ENCODE measurements around the gene TOM1L2. TPM values are rescaled to one million over a fixed set of nuclear protein-coding genes. Genes with fewer than 3 reads are reported as not detected.

TOM1L2 gene
- total and polyA plus RNA-seq, 2 experiments from 2014 or later: 25.5 to 31.0 TPM

DNA sequence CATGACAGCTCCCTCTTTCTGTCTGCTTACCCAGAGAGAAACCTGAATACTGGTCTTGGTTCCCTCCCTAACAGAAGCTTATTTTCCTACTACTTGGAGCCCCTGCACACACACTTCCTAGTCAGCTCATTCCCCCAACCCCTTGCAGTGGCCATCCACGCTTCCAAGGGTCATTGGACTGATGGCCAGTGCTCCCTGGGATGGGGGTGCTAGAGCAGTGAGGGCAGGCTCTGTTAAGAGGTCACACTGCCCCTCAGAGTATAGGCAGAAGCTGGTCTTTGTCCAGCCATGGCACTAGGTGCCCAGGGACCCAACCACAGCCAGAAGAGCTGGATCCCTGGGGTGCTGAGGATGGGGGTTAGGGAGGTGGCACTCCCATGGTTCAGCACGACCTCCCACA lies 13.0 kb upstream of the TOM1L2 start:
- no peak overlapping the region for H3K4me2 ChIP-seq (ENCODE audit: unreplicated experiment)
- H3K79me2 ChIP-seq (ENCODE audit: insufficient read depth): no peaks in the 10 kb centered on the region
- H3K4me3 ChIP-seq: no peak overlapping the region
- no peak overlapping the region for H3K27ac ChIP-seq
- H3K9me3 ChIP-seq (ENCODE audit: low read depth): no peaks in the 10 kb centered on the region
- H3K9ac ChIP-seq: no peak overlapping the region
- H3K4me1 ChIP-seq (ENCODE audit: insufficient read depth): peaks cover 3% of the 10 kb centered on the region
- H2AFZ ChIP-seq: no peak overlapping the region
- H3K36me3 ChIP-seq (ENCODE audit: low read depth): no peaks in the 10 kb centered on the region
- WGBS, 2 experiments (ENCODE audit: low coverage in 1 of 2, low lambda C conversion rate in 2 of 2, missing lambda C conversion rate in 2 of 2): 64 to 71% methylated on average over 2 of the region's 2 CpGs
- no peak for DNase-seq
- in situ Hi-C loops (cut with MboI): no loop called here
- H3K27me3 ChIP-seq (replicated peaks; ENCODE audit: insufficient read depth): no peaks in the 10 kb centered on the region
- H3K9me2 ChIP-seq (ENCODE audit: insufficient read depth): no peaks in the 10 kb centered on the region
- no peaks in the 10 kb centered on the region for H3F3A ChIP-seq (ENCODE audit: insufficient read depth)
- TF ChIP-seq EZH2phosphoT487 (IDR thresholded peaks at IDR 0.05; ENCODE audit: insufficient read depth, low read depth) (no peak), EZH2 (IDR thresholded peaks at IDR 0.05; ENCODE audit: insufficient read depth, poor library complexity, severe bottlenecking) (no peak)
- no peaks in the 10 kb centered on the region for H4K20me1 ChIP-seq (ENCODE audit: insufficient read depth)

DNA sequence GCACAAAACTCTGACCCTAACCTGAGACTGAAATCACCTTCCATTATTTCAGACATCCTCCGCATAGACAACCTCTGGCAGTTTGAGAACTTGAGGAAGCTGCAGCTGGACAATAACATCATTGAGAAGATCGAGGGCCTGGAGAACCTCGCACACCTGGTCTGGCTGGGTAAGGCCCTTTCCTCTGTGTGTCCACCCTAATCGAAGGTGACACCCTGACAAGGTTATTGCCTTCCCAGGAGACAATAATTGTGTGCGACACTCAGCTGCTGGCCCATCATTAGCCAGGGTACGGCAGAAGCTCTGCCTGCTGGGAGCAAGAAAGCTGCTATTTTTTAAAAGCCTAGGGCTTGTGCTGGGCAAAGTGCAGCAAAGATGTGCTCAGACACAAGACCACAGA lies 11.6 kb upstream of the TOM1L2 start:
- Histone ChIP-seq H3K9ac (no peak overlapping the region), H3K27me3 (replicated peaks; ENCODE audit: insufficient read depth) (no peaks in the 10 kb centered on the region), H3K27ac (no peak overlapping the region), H3K9me3 (ENCODE audit: low read depth) (no peaks in the 10 kb centered on the region), H3K4me3 (no peak overlapping the region), H3K9me2 (ENCODE audit: insufficient read depth) (no peaks in the 10 kb centered on the region), H3K4me1 (ENCODE audit: insufficient read depth) (no peaks in the 10 kb centered on the region), H3K36me3 (ENCODE audit: low read depth) (no peaks in the 10 kb centered on the region), H3K4me2 (ENCODE audit: unreplicated experiment) (no peak overlapping the region), H3K79me2 (ENCODE audit: insufficient read depth) (no peaks in the 10 kb centered on the region), H3F3A (ENCODE audit: insufficient read depth) (no peaks in the 10 kb centered on the region), H4K20me1 (ENCODE audit: insufficient read depth) (no peaks in the 10 kb centered on the region), H2AFZ (no peak overlapping the region)
- in situ Hi-C loops (cut with MboI): no loop called here
- 88 to 89% methylated on average over 6 of the region's 6 CpGs for WGBS, 2 experiments (ENCODE audit: low coverage in 1 of 2, low lambda C conversion rate in 2 of 2, missing lambda C conversion rate in 2 of 2)
- no peak for DNase-seq
- TF ChIP-seq EZH2 (IDR thresholded peaks at IDR 0.05; ENCODE audit: insufficient read depth, poor library complexity, severe bottlenecking): no peak
- no peak for TF ChIP-seq EZH2phosphoT487 (IDR thresholded peaks at IDR 0.05; ENCODE audit: insufficient read depth, low read depth)

DNA sequence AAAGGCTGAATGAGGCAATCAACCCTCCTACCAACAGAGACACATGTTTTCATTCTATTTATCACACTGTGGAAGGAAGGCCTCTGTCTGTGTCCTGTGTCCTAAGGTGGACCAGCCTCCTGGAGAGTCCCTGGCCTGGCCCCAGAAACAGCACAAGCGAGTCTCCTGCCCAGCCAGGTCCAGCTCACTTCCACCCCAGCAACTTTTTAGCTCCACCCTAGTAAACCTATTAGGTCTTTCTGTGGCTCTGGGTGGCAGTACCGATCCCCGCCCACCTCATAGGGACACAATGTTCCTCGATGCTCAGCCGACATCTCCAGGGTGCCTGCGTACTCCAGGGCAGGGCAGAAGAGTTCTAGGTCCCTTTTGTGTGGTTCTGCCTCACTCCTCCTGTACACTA lies 11.2 kb upstream of the TOM1L2 start:
- Histone ChIP-seq H3K36me3 (ENCODE audit: low read depth) (no peaks in the 10 kb centered on the region), H4K20me1 (ENCODE audit: insufficient read depth) (no peaks in the 10 kb centered on the region), H3F3A (ENCODE audit: insufficient read depth) (no peaks in the 10 kb centered on the region), H3K27me3 (replicated peaks; ENCODE audit: insufficient read depth) (no peaks in the 10 kb centered on the region), H3K27ac (no peak overlapping the region), H3K4me2 (ENCODE audit: unreplicated experiment) (no peak overlapping the region), H2AFZ (no peak overlapping the region), H3K79me2 (ENCODE audit: insufficient read depth) (no peaks in the 10 kb centered on the region), H3K4me1 (ENCODE audit: insufficient read depth) (no peaks in the 10 kb centered on the region), H3K9me3 (ENCODE audit: low read depth) (no peaks in the 10 kb centered on the region), H3K4me3 (no peak overlapping the region), H3K9me2 (ENCODE audit: insufficient read depth) (no peaks in the 10 kb centered on the region), H3K9ac (no peak overlapping the region)
- in situ Hi-C loops (cut with MboI): no loop called here
- DNase-seq: no peak
- TF ChIP-seq EZH2phosphoT487 (IDR thresholded peaks at IDR 0.05; ENCODE audit: insufficient read depth, low read depth) (no peak), EZH2 (IDR thresholded peaks at IDR 0.05; ENCODE audit: insufficient read depth, poor library complexity, severe bottlenecking) (no peak)
- 74 to 76% methylated on average over 6 of the region's 6 CpGs for WGBS, 2 experiments (ENCODE audit: low coverage in 1 of 2, low lambda C conversion rate in 2 of 2, missing lambda C conversion rate in 2 of 2)

DNA sequence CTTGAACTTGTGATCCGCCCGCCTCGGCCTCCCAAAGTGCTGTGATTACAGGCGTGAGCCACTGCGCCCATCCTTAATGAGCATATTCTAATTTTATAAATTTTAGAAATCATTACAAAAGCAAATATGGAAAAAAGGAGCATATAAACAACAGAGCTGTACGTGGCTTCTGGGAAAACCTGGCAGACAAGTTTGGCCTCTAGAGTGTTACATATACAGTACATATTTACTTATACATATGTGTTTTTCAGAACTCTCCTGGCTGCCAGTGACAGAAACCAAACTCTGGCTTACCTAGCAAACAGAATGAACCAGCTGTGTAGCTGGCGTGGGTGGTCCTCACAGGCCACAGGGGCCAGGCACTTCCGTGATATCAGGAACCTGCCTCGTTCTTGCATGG lies 10.6 kb upstream of the TOM1L2 start:
- TF ChIP-seq EZH2 (IDR thresholded peaks at IDR 0.05; ENCODE audit: insufficient read depth, poor library complexity, severe bottlenecking) (no peak), EZH2phosphoT487 (IDR thresholded peaks at IDR 0.05; ENCODE audit: insufficient read depth, low read depth) (no peak)
- H2AFZ ChIP-seq: no peak overlapping the region
- H3K27me3 ChIP-seq (replicated peaks; ENCODE audit: insufficient read depth): no peaks in the 10 kb centered on the region
- H3K36me3 ChIP-seq (ENCODE audit: low read depth): no peaks in the 10 kb centered on the region
- no peaks in the 10 kb centered on the region for H4K20me1 ChIP-seq (ENCODE audit: insufficient read depth)
- no peak for DNase-seq
- in situ Hi-C loops (cut with MboI): no loop called here
- WGBS, 2 experiments (ENCODE audit: low coverage in 1 of 2, low lambda C conversion rate in 2 of 2, missing lambda C conversion rate in 2 of 2): 93 to 95% methylated on average over 9 of the region's 9 CpGs
- no peaks in the 10 kb centered on the region for H3K9me2 ChIP-seq (ENCODE audit: insufficient read depth)
- H3F3A ChIP-seq (ENCODE audit: insufficient read depth): no peaks in the 10 kb centered on the region
- no peak overlapping the region for H3K9ac ChIP-seq
- H3K79me2 ChIP-seq (ENCODE audit: insufficient read depth): no peaks in the 10 kb centered on the region
- H3K27ac ChIP-seq: no peak overlapping the region
- no peak overlapping the region for H3K4me3 ChIP-seq
- H3K4me2 ChIP-seq (ENCODE audit: unreplicated experiment): no peak overlapping the region
- H3K4me1 ChIP-seq (ENCODE audit: insufficient read depth): no peaks in the 10 kb centered on the region
- H3K9me3 ChIP-seq (ENCODE audit: low read depth): no peaks in the 10 kb centered on the region

DNA sequence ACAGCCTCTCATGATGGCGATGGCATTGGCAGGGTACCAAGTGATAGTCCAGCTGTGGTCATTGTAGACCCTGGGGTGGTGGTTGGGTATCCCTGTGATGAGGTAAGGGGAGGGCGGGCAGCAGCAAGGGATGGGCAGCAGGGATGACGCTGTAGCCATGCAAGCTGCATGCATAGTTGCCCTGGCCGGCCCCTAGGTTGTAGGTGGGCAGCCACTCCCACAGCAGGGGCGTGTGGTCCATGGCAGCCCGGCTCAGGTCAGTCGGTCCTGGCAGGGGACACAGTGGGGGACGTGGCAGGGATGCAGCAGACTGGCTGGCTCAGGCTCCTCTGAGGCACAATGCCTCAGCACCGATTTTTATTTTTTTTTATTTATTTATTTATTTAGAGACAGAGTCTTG lies 9.1 kb upstream of the TOM1L2 start:
- H3K4me3 ChIP-seq: no peak overlapping the region
- H3K4me1 ChIP-seq (ENCODE audit: insufficient read depth): no peaks in the 10 kb centered on the region
- WGBS, 2 experiments (ENCODE audit: low coverage in 1 of 2, low lambda C conversion rate in 2 of 2, missing lambda C conversion rate in 2 of 2): 79 to 85% methylated on average over 8 to 9 of the region's 9 CpGs
- H3K9ac ChIP-seq: no peak overlapping the region
- no peaks in the 10 kb centered on the region for H3K79me2 ChIP-seq (ENCODE audit: insufficient read depth)
- H3K9me2 ChIP-seq (ENCODE audit: insufficient read depth): no peaks in the 10 kb centered on the region
- no peaks in the 10 kb centered on the region for H3F3A ChIP-seq (ENCODE audit: insufficient read depth)
- H3K36me3 ChIP-seq (ENCODE audit: low read depth): no peaks in the 10 kb centered on the region
- no peaks in the 10 kb centered on the region for H3K27me3 ChIP-seq (replicated peaks; ENCODE audit: insufficient read depth)
- in situ Hi-C loops (cut with MboI): no loop called here
- no peak overlapping the region for H3K4me2 ChIP-seq (ENCODE audit: unreplicated experiment)
- H3K27ac ChIP-seq: no peak overlapping the region
- H4K20me1 ChIP-seq (ENCODE audit: insufficient read depth): no peaks in the 10 kb centered on the region
- TF ChIP-seq EZH2 (IDR thresholded peaks at IDR 0.05; ENCODE audit: insufficient read depth, poor library complexity, severe bottlenecking) (no peak), EZH2phosphoT487 (IDR thresholded peaks at IDR 0.05; ENCODE audit: insufficient read depth, low read depth) (no peak)
- no peaks in the 10 kb centered on the region for H3K9me3 ChIP-seq (ENCODE audit: low read depth)
- DNase-seq: no peak
- H2AFZ ChIP-seq: no peak overlapping the region
